Activated naive CD4-positive, alpha-beta T cell (primary cell): Measurements from ENCODE around the gene ARMH4.
"Not testable (repeated sequence)": the region's sequence is repeated elsewhere in the genome, so short reads cannot be mapped to it uniquely, and the experiment has no call there.

Experiments used
- DNase-seq, 4 experiments: peaks; one replicate each; lab custom pipeline; 2025; lab: John Stamatoyannopoulos, UW

The ARMH4 gene

GRCh38 chr14:58143106-58143505 is 8.9 kb downstream of the ARMH4 start:
- no peak for DNase-seq

- no peak for DNase-seq
Measured at GRCh38 chr14:58141893-58142292, 10.1 kb downstream of the ARMH4 start.

- DNase-seq: no peak
Measured at GRCh38 chr14:58138714-58139482, 13.1 kb downstream of the ARMH4 start.

GRCh38 chr14:58138031-58138713 is 13.8 kb downstream of the ARMH4 start:
- no peak for DNase-seq

GRCh38 chr14:58133739-58134138 is 18.3 kb downstream of the ARMH4 start:
- no peak for DNase-seq

- no peak for DNase-seq
Measured at GRCh38 chr14:58131386-58131785, 20.6 kb downstream of the ARMH4 start.

GRCh38 chr14:58130116-58130782 is 21.8 kb downstream of the ARMH4 start:
- no peak for DNase-seq

GRCh38 chr14:58129208-58129607 is 22.8 kb downstream of the ARMH4 start:
- no peak for DNase-seq

- no peak for DNase-seq
Measured at GRCh38 chr14:58128416-58128815, 23.6 kb downstream of the ARMH4 start.

GRCh38 chr14:58122546-58122945 is 29.5 kb downstream of the ARMH4 start:
- not testable (repeated sequence) for DNase-seq

- DNase-seq: no peak
Measured at GRCh38 chr14:58121530-58122186, 30.4 kb downstream of the ARMH4 start.

GRCh38 chr14:58119381-58119780 is 32.6 kb downstream of the ARMH4 start:
- DNase-seq: no peak

GRCh38 chr14:58118097-58118815 is 33.8 kb downstream of the ARMH4 start:
- DNase-seq: no peak

- DNase-seq: no peak
Measured at GRCh38 chr14:58109744-58110143, 42.3 kb downstream of the ARMH4 start.

- no peak for DNase-seq
Measured at GRCh38 chr14:58108717-58109116, 43.3 kb downstream of the ARMH4 start.

- DNase-seq: peak in 1 of 4 experiments; percentile 3
Measured at GRCh38 chr14:58107947-58108552, 44.0 kb downstream of the ARMH4 start.

- no peak for DNase-seq
Measured at GRCh38 chr14:58107041-58107440, 45.0 kb downstream of the ARMH4 start.

- DNase-seq: no peak
Measured at GRCh38 chr14:58106446-58106845, 45.6 kb downstream of the ARMH4 start.

- no peak for DNase-seq
Measured at GRCh38 chr14:58104808-58105207, 47.2 kb downstream of the ARMH4 start.

- no peak for DNase-seq
Measured at GRCh38 chr14:58100735-58101368, 51.2 kb downstream of the ARMH4 start.

- no peak for DNase-seq
Measured at GRCh38 chr14:58099682-58100081, 52.3 kb downstream of the ARMH4 start.
